Left renal pelvis (tissue), 4 donors: Measurements from ENCODE around the gene PSTPIP2. TPM values are rescaled to one million over a fixed set of nuclear protein-coding genes. Genes with fewer than 3 reads are reported as not detected.

Experiments used
- DNase-seq, 4 donors: peaks; one replicate each; pipeline ENCODE4 v3.0.0-alpha.2; 2013; ENCODE audit warnings: low read depth in 4 of 4, low spot score in 3 of 4
- polyA plus RNA-seq, 4 donors: library from polyadenylated mRNA; unstranded; fragments of 120-200 nt; gene quantifications; one replicate each; pipeline ENCODE4 v1.2.1, GENCODE V29; 2013; ENCODE audit not compliant: insufficient read length in 4 of 4

Gene PSTPIP2
- polyA plus RNA-seq, 4 donors: 4.7 to 11.9 (median 10.4) TPM

DNA sequence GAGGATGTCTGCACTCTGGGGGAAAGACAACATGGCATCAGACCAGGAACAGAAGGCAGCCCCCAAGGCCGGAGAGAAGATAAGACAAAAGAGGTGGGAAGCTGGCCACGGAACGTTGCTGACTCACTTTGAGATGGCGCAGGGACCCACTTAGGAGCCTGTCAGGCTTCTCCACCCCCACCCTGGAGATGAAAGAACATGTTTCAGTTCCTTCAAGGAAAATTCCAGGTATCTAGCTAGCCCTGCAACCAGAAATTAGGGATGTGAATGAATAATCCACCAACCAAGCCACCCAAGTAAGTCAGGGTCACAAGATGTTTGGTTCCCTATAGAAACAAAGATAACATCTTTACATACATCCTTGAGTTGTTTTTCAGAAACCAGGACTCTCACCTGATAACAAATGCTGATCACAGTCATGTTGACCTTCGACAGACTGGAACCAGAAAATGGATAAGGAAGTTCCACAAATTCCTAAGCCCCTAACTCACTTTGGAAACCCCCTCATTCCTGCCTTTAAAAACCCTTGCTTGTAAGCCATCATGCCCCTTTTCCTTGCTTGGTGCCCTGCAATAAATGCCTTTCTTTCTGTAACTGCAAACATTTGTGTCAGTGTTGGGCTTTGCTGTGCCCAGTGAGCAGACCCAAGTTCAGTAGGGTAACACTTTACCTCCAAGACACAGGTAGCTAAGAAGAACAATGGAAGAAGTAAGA lies 31.9 kb downstream of the PSTPIP2 start:
- DNase-seq: no peak

DNA sequence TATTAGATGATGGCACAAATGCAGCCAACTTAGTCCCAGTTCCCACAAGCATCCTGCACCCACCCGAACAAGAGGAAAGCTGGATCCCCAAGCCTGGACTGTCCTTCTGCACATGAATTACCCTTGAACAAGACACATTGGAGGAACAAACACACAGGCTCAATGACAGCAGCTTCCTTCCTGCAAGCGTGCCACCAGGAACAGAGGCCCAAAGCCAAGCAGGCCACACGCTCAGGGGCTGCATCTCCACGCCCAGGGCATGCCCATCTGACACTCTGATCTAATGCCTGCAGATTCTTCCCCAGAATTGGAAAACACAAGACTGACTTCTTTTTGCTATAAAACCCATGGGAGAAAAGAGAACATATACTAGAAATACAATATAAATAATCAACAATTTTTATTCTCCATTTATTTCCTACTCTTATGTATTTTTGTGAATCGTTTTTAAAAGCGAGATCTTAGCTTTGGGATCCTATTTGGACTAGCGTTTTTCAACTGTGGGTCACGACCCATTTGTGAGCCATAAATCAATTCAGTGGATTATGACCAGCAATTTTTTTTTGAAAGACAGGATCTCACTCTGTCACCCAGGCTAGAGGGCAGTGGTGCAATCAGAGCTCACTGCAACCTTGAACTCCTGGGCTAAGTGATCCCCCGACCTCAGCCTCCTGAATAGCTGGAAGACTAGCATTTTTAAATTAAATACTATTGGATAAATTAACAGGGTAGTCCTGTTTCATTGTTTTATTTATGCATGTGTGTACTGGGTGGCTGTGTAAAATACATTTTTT lies 34.4 kb downstream of the PSTPIP2 start:
- DNase-seq: no peak

DNA sequence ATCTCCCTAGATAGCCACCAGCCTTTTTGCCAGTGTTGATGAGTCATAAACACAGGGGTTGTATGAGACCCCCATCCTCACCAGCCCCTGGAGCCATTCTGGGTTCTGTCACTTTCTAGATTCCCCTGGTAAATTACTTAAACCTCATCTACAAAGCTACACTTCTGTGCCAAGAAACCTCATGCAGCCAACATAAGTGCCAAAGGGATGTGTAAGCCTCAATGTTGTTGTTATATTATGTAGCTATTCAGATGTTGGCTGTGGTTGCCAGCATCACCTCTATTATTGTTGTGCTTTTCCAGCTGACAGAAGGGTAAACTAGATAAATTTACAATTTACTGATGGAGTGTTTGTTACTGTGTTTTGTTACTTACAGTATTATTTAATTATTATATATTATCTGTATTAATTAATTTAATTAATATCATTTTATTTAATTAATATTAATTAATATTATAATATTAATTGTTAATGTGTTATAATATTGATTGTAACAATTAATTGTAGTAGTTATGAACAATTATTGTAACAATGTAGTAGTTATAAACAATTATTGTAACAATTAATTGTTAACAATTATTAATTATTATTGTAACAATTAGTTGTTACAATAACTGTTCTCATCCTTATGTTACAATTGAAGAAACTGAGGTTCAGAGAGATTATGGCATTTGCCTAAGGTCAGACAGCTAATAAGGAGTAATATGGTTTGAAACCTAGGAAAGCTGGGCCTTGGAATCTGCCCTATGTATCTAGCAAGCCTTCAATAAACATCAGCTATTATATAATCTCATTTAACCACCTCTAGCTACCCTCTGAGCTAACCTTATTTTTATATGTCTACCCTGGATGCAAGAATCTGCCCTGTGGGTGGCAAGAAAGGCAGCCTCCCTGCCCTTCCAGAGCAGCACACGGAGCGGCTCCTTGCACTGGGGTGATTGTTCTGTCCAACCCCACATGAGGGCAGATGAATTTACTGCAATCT lies 36.1 kb downstream of the PSTPIP2 start:
- no peak for DNase-seq

DNA sequence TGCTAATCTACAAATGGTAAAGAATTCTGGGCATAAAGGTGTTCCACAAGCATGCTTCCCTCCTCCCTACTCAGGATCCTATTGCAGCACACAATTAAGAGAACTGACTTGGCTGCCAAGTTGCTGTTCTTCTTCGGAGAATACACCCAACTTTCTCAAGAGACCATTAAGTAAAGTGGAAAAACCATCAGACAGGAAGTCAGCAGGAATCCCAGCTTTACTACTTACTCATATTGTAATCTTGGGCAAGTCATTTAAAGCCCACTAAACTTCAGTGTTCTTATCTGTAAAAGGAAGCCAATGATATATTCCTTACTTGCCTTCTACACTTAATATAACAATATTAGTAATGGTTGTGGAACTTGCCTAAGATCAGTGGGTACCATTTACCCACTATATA lies 37.8 kb downstream of the PSTPIP2 start:
- no peak for DNase-seq

DNA sequence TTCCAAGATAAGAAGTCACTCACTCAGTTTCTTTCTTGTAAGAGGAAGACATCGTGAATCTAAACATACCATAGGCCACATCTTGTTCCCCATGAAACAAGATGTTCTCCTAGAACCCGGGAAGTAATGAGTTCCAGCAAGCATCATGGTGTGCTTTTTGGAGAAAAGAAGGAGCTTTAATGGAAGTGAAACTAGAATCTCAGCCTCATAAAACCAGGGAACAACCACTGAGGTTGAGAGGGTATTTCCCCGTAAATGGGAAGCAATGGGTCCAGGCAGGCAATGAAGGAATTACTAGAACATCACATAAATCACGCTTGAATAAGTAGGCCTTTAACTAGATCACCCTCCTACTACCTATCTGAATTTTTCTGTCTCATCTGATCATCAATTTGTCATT lies 40.3 kb downstream of the PSTPIP2 start:
- DNase-seq: no peak

DNA sequence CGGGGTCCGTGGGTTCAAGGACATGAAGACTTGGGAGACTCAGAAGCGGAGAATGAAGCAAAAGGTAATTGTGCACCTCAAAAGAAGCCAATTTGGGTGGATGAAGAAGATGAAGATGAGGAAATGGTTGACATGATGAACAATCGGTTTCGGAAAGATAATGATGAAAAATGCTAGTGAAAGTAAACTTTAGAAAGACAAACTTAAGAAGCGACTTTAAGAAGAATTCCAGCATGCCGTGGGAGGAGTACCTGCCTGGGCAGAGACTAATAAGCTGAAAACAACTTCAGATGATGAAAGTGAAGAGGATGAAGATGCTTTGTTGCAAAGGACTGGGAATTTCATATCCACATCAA lies 43.5 kb downstream of the PSTPIP2 start:
- no peak for DNase-seq

DNA sequence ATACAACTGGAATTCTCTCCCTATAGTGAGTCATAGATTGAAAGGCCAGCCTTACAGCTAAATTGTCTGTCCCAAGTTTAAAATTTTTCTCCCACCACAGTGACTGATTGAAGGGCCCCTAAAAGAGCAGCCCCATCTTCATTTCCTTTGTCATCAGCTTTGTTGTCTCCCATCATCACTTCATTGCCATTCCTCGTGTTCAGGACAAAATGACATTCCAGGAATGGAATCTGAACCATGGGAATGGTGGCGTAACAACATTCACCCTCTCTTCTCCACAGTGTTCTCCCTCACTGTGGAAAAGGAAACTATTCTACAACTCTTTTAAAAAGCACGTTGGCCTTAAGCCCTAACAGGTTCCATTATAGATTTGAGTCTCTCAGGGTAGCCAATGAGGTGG lies 52.1 kb downstream of the PSTPIP2 start:
- no peak for DNase-seq

DNA sequence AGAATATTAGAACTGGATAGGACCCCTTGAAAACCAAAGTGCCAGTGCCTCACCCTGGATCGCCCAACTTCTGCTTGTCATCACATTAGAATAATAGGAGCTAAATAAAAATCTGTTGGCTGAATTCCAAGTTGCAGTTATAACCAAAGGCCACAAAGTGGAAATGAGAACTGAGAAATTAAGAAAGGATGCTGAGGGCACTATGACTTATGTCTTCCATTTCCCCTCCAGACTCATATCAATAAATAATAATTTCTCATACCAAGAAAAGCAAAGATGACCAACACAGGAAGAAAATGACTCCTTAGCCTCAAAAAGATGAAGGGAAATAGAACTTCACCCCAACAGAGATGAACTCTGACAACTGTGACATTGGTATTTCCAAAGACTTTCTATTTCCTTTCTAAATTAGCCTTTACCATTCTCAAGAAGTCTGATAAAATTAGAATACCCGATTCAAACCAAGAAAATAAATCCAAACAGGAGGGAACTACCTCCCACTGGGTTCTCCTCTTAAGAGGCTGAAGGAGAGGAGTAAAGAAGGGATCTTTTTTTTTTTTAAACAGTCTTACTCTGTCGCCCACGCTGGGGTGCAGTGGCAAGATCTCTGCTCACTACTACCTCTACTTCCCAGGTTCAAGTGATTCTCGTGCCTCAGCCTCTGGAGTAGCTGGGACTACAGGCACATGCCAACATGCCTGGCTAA lies 58.4 kb downstream of the PSTPIP2 start:
- DNase-seq: no peak

DNA sequence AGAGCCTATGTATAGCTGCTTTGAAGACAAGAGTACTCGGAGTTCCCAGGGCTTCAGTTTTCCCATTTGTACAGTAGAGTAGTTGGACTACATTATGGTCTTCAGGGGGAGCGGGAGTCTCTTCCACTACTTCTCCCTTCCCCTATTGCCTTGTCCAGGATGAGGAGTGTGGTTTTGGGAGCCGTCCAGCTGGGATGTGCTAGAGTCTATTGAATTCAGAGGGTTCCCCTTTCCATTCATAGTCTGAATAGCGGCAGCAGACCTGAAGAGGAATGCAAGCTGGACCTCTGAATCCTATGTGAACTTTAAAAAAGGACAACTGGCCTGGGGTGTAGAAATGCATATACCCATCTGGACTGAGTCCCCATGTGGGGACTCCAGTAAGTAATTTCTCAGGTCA lies 61.4 kb downstream of the PSTPIP2 start:
- no peak for DNase-seq

DNA sequence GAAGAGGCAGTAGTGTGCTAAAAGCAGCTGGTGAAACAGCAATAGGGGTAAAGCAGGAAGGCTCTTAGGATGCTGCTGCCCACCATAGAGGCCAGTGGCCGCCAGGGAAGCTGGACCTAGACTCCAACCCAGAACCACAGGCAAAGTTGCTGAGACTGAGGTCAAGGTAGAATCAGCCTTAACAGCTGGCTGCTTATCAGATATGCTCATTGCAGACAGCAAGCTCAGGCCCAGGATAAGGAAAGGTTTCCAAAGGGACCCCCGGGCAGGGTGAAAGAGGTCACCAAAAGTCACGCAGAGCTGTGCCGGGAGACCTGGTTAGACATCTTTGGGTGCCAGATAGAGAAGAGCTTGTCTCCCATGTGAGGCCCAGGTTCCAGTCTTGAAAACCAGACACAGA lies 62.0 kb downstream of the PSTPIP2 start:
- DNase-seq: no peak

DNA sequence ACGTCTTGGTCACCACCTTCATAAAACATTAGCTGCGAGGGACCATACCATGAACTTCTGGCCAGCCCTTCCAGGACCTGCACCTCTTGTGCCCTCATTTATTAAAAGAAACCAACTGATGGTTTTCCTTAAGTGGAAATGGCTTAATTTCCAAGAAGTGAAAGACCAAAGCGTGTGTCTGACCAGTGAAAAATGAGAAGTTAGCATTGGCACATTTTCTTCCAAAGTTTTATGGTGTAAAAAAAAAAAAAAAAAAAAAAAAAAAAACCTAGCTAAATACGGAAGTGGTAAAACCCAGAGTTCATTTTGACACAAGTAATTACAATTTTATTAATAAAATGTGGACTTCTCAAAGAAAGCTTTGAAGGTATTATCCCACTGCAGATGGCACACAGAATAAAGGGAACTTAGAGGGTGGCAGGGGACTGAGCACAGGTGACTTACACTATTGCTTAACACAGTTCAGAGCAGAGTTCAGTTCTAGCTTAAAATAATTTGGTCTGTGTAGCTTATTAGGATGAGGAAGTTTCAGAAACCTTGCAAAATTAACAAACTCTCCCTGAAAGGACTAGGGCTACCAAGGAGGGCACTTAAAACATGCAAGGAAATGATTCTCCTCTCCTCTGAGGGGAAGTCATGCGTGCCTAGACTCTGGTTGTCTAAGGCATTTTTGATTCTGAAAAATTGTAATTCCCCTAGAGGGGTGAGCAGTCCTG lies 62.8 kb downstream of the PSTPIP2 start:
- DNase-seq: no peak

DNA sequence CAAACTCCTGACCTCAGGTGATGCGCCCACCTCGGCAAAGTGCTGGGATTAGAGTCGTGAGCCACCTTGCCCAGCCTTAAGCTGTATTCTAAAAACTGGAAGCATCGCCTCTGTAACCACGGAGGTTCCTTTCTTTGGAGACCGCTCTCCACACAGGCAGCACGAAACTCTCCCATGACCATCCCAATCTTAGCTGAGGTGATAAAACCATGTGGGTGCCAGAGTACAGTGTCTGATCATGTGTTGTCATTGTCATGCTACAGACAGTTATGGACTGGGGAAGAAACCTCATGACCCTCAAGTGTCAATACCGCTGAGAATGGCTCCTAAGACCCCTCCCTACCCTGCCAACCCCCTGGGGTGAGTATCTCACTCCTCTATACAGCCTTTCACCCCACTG lies 63.5 kb downstream of the PSTPIP2 start:
- DNase-seq: no peak

DNA sequence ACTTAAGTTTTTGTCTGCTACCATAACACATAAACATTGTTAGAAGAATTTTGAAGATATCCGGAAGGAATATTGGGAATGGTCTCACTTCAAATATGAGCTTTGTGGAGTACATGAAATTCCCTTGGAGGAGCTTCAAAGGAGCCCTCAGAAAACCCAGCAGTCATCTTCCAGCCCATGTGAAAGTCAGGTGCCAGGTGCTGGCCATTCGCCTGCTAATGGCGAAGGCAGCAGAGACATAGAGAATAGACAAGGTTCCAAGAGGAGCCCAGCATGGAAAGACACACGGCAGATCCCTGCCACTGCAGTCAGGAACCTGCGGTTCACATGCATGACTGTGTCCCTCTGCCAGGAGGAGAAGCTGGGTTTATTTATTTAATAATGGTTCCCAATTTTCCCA lies 64.9 kb downstream of the PSTPIP2 start:
- no peak for DNase-seq

DNA sequence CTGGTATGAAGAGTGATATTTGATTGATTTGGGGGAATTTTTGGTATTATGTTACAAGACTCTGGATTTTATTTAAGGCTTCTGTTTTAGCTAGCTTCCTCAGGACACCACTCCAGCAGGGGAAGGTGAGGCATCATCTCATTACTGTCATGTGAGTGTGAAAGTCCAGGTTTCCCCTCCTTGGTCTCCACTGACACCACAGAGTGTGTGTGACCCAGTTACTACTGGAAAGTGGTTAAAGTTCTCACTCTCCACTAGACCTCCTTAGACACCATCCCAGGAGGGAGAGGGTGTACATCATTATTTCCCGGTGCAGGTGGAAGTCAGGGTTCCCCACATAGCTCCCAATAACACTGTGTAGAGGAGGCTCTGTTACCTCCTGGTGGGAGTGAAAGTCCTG lies 69.1 kb downstream of the PSTPIP2 start:
- DNase-seq: no peak

DNA sequence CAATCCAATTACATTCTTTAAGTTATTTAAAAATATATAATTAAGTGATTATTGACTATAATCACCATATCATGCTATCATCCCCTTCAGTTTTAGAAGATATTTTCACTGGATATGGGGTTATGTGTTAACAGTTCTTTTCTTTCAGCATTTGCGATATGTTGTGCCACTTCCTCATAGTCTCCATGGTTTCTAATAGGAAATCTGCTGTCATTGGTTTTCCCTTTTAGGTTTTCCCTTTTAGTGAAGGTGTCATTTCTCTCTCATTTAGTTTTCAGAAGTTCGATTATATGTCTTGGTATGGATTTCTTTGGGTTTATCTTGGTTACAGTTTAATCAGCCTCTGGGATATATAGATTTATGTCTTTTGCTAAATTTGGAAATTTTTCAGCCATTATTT lies 70.2 kb downstream of the PSTPIP2 start:
- no peak for DNase-seq

DNA sequence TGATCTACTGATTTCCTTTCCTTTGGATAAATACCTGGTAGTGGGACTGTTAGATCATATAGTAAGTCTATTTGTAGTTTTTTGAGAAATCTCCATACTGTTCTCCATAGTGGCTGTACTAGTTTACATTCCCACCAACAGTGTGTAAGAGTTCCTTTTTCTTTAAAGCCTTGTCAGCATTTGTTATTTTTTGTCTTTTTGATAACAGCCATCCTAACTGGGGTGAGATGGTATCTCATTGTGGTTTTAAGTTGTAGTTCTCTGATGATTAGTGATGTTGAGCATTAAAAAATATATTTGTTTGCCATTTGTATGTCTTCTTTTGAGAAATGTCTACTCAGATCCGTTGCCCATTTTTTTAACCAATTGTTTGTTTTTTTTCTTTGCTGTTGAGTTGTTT lies 71.0 kb downstream of the PSTPIP2 start:
- no peak for DNase-seq

DNA sequence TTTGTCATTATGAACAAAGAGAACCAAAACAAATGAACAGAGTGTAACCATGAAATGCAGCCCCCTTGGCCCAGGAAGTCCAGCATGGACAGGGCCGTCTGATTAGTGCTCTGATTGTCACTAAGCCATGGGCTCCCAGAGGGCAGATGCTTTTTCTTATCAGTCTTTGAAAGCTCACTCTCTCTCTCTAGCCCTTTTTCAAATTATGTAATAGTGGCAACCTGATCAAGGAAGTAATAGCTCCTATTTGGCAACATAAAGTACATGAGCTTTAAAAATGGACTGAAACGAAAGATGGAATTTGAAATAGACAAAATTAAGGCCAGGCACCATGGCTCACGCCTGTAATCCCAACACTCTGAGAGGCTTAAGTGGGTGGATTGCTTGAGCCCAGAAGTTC lies 72.5 kb downstream of the PSTPIP2 start:
- no peak for DNase-seq

DNA sequence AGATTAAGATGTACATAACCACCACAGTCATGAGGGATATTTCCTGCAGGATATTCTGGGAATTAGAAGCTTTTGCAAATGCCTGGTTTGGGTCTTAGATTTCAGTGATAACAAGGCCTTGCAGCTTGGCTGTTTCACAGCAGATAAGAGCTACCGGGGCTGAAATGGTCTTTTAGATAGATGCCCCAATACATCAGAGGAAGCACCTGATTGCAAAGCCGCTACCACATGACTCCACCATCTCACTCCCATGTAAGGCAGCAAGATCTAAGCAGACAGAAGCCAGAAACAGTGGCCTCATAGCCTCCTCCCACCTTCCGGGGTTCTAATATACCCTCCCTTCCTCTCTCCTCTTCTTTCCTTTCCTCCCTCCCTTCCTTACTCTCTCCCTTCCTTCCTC lies 73.8 kb downstream of the PSTPIP2 start:
- DNase-seq: no peak

DNA sequence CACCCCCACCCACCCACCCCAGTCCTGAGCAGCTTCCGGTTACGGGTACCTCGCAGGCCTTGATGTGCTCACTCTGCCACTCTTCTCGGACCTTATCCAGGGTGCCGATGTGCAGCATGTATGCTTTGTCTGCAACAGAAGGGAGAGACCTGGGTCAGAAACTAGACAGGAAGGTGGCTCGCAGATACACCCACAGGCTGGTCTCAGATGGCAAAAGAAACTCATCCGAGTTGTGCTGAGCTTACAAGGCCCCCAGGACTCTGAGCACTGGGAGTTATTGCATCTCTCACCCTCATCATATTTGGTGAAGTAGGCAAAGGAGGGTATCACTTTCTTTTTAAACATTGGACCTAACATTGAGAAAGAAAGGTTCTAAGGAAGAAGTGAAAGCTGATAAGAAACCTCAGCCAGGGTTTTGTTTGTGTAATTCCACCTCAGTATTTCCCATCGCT lies 74.3 kb downstream of the PSTPIP2 start:
- DNase-seq: no peak

DNA sequence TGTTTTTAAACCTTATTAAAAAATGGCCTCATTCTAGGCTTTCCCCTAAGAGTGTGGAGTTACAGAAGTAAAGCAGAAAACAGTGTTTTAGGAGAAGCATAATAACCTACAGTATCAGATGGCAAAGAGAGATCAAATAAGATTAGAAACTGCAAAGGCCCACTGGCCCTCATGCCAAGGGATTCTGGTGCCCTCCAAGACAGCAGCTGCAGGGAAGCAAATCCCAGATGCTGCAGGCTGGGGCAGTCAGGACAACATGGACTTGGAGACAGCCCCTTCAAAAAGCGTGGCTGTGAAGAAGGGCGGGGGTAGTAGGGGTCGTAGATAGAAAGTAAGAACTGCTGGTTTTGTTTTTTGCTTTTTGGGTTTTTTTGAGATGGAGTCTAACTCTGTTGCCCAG lies 76.6 kb downstream of the PSTPIP2 start:
- no peak for DNase-seq
